ENCODE results near the gene ALOX5AP.

The ALOX5AP gene

GRCh38 chr13:30763786-30764413 is 28.6 kb downstream of the ALOX5AP start:
- CTCF ChIA-PET = interaction anchor here (1.1 kb wide), 1 partner anchor 11 kb away, joined by 3 read pairs; no protein-coding TSS in a partner anchor
- DNase-seq (ENCODE audit: extremely low spot score) = no peak
- TF ChIP-seq CTCF (IDR thresholded peaks at IDR 0.05; ENCODE audit: control extremely low read depth, extremely low read depth, low read depth, missing control alignments) = no peak

DNA sequence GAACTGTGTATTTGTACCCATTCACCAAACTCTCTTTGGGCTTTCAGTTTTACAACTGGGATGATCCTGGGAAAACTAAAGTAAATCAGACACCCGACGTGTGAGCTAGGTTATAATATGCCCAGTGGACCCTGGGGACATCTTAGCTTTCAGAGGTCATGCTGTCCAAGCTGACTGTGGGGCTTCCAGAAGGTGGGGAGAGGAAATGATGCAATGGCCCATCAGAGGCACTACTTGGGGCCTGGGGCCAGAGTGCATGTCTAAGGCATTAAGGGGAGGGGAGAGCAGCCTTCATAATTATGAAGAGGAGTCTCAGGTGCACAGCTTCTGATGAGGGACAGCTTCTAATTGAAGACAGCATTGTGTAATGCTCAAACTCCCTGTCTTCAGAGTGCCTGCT is 30.9 kb downstream of the ALOX5AP start:
- DNase-seq (ENCODE audit: extremely low spot score) = no peak
- POLR2A ChIA-PET = no interaction called here
- CTCF ChIA-PET = interaction anchor here (0.9 to 1.6 kb wide), 3 partner anchors 15 to 97 kb away, joined by 3 to 4 read pairs (median 3); no protein-coding TSS in a partner anchor
- TF ChIP-seq CTCF (IDR thresholded peaks at IDR 0.05; ENCODE audit: control extremely low read depth, extremely low read depth, low read depth, missing control alignments) = no peak

More at GRCh38 chr13:30763786-30764413, 28.6 kb downstream of the ALOX5AP start:
- POLR2A ChIA-PET = interaction anchor here (0.7 kb wide), 1 partner anchor 31 kb away, joined by 3 read pairs; no protein-coding TSS in a partner anchor

DNA sequence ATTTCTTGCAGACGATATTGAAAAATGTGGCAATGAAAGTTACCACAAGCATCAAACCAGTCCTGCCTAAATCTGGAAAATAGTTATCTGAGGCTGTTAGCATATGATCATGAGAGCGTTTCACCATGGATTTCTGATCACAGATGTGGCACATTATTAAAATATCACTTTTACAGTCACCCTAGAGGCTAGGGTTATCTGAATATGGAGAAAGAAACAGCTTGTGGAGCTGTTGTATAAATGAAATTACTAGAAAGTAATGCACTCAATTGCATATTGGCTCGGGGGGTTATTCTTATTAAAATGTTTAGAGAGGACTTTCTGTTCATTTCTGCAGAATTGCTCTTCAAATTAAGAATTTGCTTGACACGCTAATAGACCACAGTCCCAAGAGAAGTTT is 35.6 kb downstream of the ALOX5AP start:
- ChIA-PET POLR2A (no interaction called here), CTCF (interaction anchor here (0.9 to 1.1 kb wide), 3 partner anchors 11 to 53 kb away, joined by 3 read pairs; no protein-coding TSS in a partner anchor)
- no peak for TF ChIP-seq CTCF (IDR thresholded peaks at IDR 0.05; ENCODE audit: control extremely low read depth, extremely low read depth, low read depth, missing control alignments)
- no peak for DNase-seq (ENCODE audit: extremely low spot score)

DNA sequence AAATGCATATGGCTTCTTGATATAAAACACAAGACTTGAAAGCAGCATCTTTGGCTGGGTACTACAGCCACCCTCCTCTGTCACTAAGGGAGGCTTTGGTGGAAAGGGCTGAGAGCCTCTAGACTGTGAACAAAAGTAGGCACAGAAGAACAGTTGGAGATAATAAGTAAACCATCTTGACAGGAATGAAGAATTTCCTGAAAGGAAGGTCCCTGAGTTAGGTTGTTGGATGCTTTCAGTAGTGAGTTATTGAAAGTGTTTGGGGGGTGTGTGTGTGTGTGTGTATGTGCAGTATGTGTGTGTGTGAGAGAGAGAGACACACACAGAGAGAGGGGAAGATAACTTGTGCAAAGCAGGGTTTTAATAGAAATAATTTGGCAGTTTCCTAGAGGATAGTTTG is 38.2 kb downstream of the ALOX5AP start:
- no peak for DNase-seq (ENCODE audit: extremely low spot score)
- no peak for TF ChIP-seq CTCF (IDR thresholded peaks at IDR 0.05; ENCODE audit: control extremely low read depth, extremely low read depth, low read depth, missing control alignments)
- ChIA-PET POLR2A (no interaction called here), CTCF (interaction anchor here (1.0 kb wide), 1 partner anchor 20 kb away, joined by 3 read pairs; no protein-coding TSS in a partner anchor)

- CTCF ChIA-PET = interaction anchor here (1.0 to 1.6 kb wide), 3 partner anchors 16 to 21 kb away, joined by 3 to 8 read pairs (median 3); no protein-coding TSS in a partner anchor
- POLR2A ChIA-PET = no interaction called here
- DNase-seq (ENCODE audit: extremely low spot score) = no peak
- no peak for TF ChIP-seq CTCF (IDR thresholded peaks at IDR 0.05; ENCODE audit: control extremely low read depth, extremely low read depth, low read depth, missing control alignments)
Measured at GRCh38 chr13:30774214-30774730, 38.9 kb downstream of the ALOX5AP start.

- ChIA-PET CTCF (no interaction called here), POLR2A (no interaction called here)
- TF ChIP-seq CTCF (IDR thresholded peaks at IDR 0.05; ENCODE audit: control extremely low read depth, extremely low read depth, low read depth, missing control alignments) = no peak
Measured at GRCh38 chr13:30776661-30777060, 41.3 kb downstream of the ALOX5AP start.

More at GRCh38 chr13:30776661-30777060, 41.3 kb downstream of the ALOX5AP start:
- DNase-seq (ENCODE audit: extremely low spot score) = no peak

Measured in GM10248 (cell line).